Transverse colon (tissue), 4 donors: ENCODE measurements around the gene MRPL37.

Experiments used
- CTCF ChIP-seq, 5 experiments: fragments of 200-600 bp in 3 of 5; fragments of 450-650 bp in 2 of 5; sonication (generic) in 3 of 5; IDR thresholded peaks; 1 replicate in 2 of 5; 2 replicates in 3 of 5; pipeline ENCODE4 v1.5.1; 2016 to 2017; ENCODE audit warnings: antibody characterized with exemption in 5 of 5, inconsistent platforms in 3 of 5, mild to moderate bottlenecking in 2 of 5, moderate library complexity in 1 of 5
- EP300 ChIP-seq: sonication (generic); formaldehyde crosslinking; IDR thresholded peaks from one replicate; pipeline ENCODE4 v1.6.1; 2017; ENCODE audit warnings: antibody characterized with exemption, low read depth
- POLR2A ChIP-seq: fragments of 450-650 bp; IDR thresholded peaks from one replicate; pipeline ENCODE4 v1.6.1; 2016; ENCODE audit warnings: antibody characterized with exemption, mild to moderate bottlenecking, moderate library complexity
- POLR2AphosphoS5 ChIP-seq, 3 donors: sonication (generic); formaldehyde crosslinking; IDR thresholded peaks; one replicate each; pipeline ENCODE4 v1.6.1; 2016; ENCODE audit warnings: antibody characterized with exemption in 3 of 3

GRCh38 chr1:54248966-54249365 is 49.0 kb downstream of the MRPL37 start:
- TF ChIP-seq POLR2A (no peak), EP300 (no peak), CTCF (IDR thresholded peaks at IDR 0.05) (no peak), POLR2AphosphoS5 (IDR thresholded peaks at IDR 0.05) (no peak)
